Bronchial epithelial cell (primary cell): ENCODE results near the gene PIEZO1. TPM values are rescaled to one million over a fixed set of nuclear protein-coding genes. Genes with fewer than 3 reads are reported as not detected.

Experiments used
- DNase-seq: peaks from one replicate; pipeline ENCODE4 v3.0.0-alpha.2; 2010; ENCODE audit warnings: low read depth
- FAIRE-seq: peaks from 2 replicates; lab custom pipeline; 2011; peaks lifted over from hg19 to GRCh38; lab: Jason Lieb, UNC
- H3K27me3 ChIP-seq: 2 replicates; pipeline ENCODE4 v1.5.1; 2011; ENCODE audit warnings: low read length; ENCODE audit not compliant: control insufficient read depth, insufficient read depth
- H3K36me3 ChIP-seq: 2 replicates; pipeline ENCODE4 v1.5.1; 2011; ENCODE audit warnings: low read length; ENCODE audit not compliant: control insufficient read depth, insufficient read depth
- H3K4me3 ChIP-seq: 2 replicates; pipeline ENCODE4 v1.5.1; 2011; ENCODE audit warnings: mild to moderate bottlenecking, low read depth, low read length, control low read depth
- total RNA-seq: library from RNA; depleted of rRNA; stranded (reverse); fragments of >200 nt; gene quantifications from 2 replicates; pipeline ENCODE4 v1.2.1, GENCODE V29; 2014
- TF ChIP-seq, protein P1 (sequence below): IDR thresholded peaks from 2 replicates; pipeline ENCODE4 v1.5.1; 2011; ENCODE audit warnings: mild to moderate bottlenecking, moderate library complexity, low read length, control low read depth, inconsistent platforms; ENCODE audit not compliant: insufficient read depth, severe bottlenecking

The PIEZO1 gene
- total RNA-seq, 1 donor from 2014 or later, result 98.2 TPM

DNA sequence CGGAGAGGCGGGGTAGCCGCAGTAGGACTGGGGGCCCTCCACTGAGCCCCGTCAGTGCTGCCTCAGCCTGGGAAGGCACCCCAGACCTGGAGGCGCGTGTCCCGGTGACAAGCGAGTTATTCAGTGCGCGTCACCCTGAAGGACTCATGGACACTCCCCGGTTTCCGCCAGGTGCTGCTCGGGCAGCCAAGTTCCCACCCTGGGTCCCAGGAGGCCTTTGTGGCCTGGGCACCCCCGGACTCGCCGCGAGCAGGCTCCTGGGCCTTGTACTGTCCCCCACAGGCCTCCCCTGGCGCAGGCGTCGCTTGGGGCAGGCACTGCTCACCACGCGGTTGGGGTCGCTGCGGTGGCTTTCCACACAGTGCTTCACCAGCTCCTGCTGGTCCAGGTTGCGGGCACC lies 86.4 kb downstream of the PIEZO1 start:
- Histone ChIP-seq H3K4me3 (no peak overlapping the region), H3K36me3 (peaks cover 3% of the 10 kb centered on the region), H3K27me3 (no peaks in the 10 kb centered on the region)
- FAIRE-seq, result no peak
- no peak for DNase-seq
- TF ChIP-seq, protein P1, sequence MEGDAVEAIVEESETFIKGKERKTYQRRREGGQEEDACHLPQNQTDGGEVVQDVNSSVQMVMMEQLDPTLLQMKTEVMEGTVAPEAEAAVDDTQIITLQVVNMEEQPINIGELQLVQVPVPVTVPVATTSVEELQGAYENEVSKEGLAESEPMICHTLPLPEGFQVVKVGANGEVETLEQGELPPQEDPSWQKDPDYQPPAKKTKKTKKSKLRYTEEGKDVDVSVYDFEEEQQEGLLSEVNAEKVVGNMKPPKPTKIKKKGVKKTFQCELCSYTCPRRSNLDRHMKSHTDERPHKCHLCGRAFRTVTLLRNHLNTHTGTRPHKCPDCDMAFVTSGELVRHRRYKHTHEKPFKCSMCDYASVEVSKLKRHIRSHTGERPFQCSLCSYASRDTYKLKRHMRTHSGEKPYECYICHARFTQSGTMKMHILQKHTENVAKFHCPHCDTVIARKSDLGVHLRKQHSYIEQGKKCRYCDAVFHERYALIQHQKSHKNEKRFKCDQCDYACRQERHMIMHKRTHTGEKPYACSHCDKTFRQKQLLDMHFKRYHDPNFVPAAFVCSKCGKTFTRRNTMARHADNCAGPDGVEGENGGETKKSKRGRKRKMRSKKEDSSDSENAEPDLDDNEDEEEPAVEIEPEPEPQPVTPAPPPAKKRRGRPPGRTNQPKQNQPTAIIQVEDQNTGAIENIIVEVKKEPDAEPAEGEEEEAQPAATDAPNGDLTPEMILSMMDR, result no peak

DNA sequence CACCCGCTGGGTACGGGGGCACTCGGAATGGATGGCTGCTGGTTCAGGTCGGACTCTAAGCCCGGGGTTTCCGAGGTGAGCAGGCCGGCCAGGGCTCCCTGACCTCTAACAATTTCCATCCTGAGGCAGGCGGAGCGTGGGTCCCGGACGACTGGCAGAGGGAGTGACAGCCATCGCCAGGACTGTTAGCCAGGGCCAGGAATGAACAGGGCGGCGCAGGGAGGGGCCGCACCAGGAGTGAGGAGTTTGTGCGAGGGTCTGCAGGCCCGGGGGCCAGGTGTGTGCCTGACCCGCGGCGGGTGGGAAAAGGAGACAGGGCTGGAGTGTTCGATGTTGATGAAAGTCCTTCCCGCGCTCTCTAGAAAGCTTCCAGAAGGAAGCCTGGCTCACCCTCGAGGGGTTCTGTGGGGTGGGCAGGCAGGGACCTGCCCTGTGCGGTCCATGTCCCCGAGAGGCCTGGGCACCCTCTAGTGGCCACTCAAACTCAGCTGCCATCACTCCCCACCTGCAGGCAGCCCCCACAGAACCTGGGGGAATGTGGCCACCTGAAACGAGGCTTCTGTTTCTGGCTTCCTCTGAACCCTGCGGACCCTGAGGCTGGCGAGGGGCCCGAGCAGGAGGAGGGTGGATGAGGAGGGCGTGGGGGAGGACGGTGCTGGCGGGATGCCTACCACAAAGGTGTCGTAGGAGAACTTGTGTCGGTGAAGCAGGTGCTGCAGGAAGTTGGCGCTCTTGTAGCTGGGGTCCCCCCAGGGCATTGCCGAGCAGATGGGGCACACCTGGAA lies 87.0 kb downstream of the PIEZO1 start:
- Histone ChIP-seq H3K4me3 (no peak overlapping the region), H3K27me3 (no peaks in the 10 kb centered on the region), H3K36me3 (peaks cover 3% of the 10 kb centered on the region)
- TF ChIP-seq, protein P1, result peak; percentile 49
- DNase-seq (no peak), FAIRE-seq (no peak)

DNA sequence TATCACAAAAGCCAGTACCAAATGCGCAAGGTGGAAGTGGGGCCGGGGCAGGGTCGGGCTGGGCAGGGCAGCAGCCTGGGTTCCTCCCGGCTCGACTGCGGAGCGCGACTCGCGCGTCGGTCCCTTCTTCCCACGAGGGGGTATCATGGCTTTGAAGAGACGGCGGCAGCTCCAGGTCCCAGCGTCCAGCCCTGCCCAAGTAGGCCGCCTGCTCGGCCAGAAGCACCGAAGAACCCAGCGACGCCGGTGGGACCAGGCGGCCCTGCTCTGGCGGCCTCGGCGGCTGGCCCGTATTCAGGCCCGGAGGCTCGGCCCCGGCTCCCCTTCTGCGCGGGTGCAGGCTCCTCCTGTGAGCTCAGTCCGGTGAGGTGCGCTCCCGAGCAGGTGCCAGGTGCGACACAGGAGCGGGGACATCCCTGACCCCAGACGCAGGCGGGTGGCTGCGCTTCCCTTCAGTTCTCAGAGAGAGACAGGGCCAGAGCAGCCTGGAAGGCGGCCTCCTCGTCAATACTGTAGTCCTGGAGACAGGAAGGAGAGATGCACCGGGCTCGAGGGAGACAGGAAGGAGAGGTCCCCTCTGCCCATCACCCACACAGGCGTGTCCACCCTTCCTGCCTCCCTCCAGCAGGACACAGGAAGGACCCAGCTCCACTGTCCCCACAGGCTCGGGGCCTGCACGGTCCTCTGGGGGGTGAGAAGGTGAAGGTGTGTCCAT lies 87.7 kb downstream of the PIEZO1 start:
- TF ChIP-seq, protein P1, result no peak
- FAIRE-seq, result no peak
- no peak overlapping the region for H3K4me3 ChIP-seq
- H3K27me3 ChIP-seq, result no peaks in the 10 kb centered on the region
- no peak for DNase-seq
- peaks cover 3% of the 10 kb centered on the region for H3K36me3 ChIP-seq

DNA sequence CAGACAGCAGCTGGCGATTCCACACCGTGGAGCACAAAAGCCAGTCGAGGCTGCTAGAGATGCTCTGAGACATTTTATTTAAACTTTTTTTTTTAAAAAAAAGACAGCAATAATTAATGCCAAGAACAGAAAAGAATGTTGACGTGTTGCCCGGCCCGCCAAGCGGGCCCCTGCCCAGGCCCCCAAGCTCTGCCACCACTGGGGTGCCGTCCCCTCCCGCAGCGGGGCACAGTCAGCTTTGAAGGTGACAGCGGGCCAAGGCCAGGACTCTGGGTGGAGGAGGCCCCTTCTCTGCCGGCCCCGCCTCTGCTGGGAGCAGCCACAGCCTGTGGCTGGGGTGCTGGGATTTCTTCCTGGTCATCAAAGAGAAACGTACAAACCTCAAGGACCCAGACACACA lies 88.6 kb downstream of the PIEZO1 start:
- TF ChIP-seq, protein P1, result no peak
- no peaks in the 10 kb centered on the region for H3K27me3 ChIP-seq
- no peak overlapping the region for H3K4me3 ChIP-seq
- peaks cover 3% of the 10 kb centered on the region for H3K36me3 ChIP-seq
- FAIRE-seq (no peak), DNase-seq (no peak)

DNA sequence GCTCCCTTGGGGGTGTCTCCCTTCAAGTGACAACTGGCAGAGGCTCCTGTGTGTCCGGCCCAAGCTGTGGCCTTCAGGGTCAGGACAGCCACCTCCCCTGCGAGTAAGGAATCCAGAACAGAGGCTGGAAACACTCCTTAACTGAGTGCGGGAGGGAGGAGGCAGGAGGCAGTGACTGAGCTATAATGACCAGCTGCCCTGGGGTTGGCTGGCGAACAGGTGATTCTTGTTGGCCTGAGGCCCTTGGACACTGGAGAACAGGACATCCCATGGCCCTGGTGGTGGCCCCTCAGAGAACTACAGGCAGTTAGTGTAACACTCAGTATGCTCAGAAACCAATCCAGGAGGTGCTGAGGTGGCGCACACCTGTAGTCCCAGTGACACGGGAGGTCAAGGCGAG lies 89.3 kb downstream of the PIEZO1 start:
- no peak for FAIRE-seq

More for the DNA sequence above, 89.3 kb downstream of the PIEZO1 start:
- peaks cover 3% of the 10 kb centered on the region for H3K36me3 ChIP-seq
- DNase-seq, result no peak
- no peak overlapping the region for H3K4me3 ChIP-seq
- TF ChIP-seq, protein P1, result no peak
- H3K27me3 ChIP-seq, result no peaks in the 10 kb centered on the region
